Hepatocyte (in vitro differentiated cells): ENCODE data around the gene APOF.

Experiments used
- EZH2phosphoT487 ChIP-seq: fragments of 200-600 bp; sonication (generic); IDR thresholded peaks from one replicate; pipeline ENCODE4 v1.6.1; 2018; ENCODE audit warnings: antibody characterized with exemption, mild to moderate bottlenecking, low read depth, moderate library complexity; ENCODE audit not compliant: unreplicated experiment, severe bottlenecking
- TF ChIP-seq, protein P1 (sequence below): fragments of 200-600 bp; sonication (generic); IDR thresholded peaks from 2 replicates; pipeline ENCODE4 v1.5.1; 2016; ENCODE audit warnings: antibody characterized with exemption, mild to moderate bottlenecking; ENCODE audit not compliant: poor library complexity

DNA sequence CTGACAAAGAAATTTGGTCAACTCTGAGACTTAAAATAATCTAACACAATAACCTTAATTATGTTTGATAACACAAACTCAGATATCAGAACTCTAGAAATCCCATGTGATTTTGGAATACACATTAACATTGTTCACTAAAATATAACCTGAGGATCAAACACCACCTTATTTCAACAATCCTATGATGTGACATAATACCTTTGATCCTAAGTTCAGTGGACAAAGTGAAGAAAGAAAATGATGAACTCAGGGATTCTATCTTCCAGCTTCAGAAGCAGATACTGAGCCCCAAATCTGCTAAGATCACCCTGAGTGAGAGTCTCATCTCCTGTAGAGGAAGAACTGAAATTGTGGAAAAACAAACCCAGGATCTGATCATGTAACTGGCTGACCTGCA, 35.7 kb upstream of the APOF start:
- TF ChIP-seq, protein P1, sequence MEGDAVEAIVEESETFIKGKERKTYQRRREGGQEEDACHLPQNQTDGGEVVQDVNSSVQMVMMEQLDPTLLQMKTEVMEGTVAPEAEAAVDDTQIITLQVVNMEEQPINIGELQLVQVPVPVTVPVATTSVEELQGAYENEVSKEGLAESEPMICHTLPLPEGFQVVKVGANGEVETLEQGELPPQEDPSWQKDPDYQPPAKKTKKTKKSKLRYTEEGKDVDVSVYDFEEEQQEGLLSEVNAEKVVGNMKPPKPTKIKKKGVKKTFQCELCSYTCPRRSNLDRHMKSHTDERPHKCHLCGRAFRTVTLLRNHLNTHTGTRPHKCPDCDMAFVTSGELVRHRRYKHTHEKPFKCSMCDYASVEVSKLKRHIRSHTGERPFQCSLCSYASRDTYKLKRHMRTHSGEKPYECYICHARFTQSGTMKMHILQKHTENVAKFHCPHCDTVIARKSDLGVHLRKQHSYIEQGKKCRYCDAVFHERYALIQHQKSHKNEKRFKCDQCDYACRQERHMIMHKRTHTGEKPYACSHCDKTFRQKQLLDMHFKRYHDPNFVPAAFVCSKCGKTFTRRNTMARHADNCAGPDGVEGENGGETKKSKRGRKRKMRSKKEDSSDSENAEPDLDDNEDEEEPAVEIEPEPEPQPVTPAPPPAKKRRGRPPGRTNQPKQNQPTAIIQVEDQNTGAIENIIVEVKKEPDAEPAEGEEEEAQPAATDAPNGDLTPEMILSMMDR = no peak
- TF ChIP-seq EZH2phosphoT487 = no peak
